ENCODE results near the gene FPR1. TPM values are rescaled to one million over a fixed set of nuclear protein-coding genes. Genes with fewer than 3 reads are reported as not detected.

The FPR1 gene
- total RNA-seq, 3 donors from 2014 or later: 3.6 to 14.5 TPM; not detected in 1

- TF ChIP-seq CTCF (IDR thresholded peaks at IDR 0.05): no peak
- intact Hi-C loops (cut with DNase I, micrococcal nuclease): no loop called here
- Histone ChIP-seq H3K36me3 (ENCODE audit: low read depth) (no peaks in the 10 kb centered on the region), H3K9me3 (no peaks in the 10 kb centered on the region), H3K4me3 (no peak overlapping the region), H3K4me1 (ENCODE audit: low read depth) (no peaks in the 10 kb centered on the region)
- ATAC-seq (no peak), DNase-seq (no peak)
These were observed 10.0 kb upstream of the FPR1 start for GRCh38 chr19:51761696-51762095.

- no peak for DNase-seq
- intact Hi-C loops (cut with DNase I, micrococcal nuclease): no loop called here
- no peaks in the 10 kb centered on the region for H3K4me1 ChIP-seq (ENCODE audit: low read depth)
- H3K9me3 ChIP-seq: no peaks in the 10 kb centered on the region
- H3K36me3 ChIP-seq (ENCODE audit: low read depth): no peaks in the 10 kb centered on the region
- no peak for ATAC-seq
- no peak within 1 kb of the TSS for H3K4me3 ChIP-seq
- TF ChIP-seq CTCF (IDR thresholded peaks at IDR 0.05): no peak
These were observed 9.1 kb upstream of the FPR1 start, which contains the start of gene FPR2 for GRCh38 chr19:51760697-51761356. Gene FPR2 (plus strand): TSS chr19:51761180. CDS start chr19:51768659, 7,479 bp downstream.

GRCh38 chr19:51755571-51755970 is 3.9 kb upstream of the FPR1 start:
- DNase-seq (no peak), ATAC-seq (no peak)
- Histone ChIP-seq H3K4me3 (no peak overlapping the region), H3K36me3 (ENCODE audit: low read depth) (no peaks in the 10 kb centered on the region), H3K4me1 (ENCODE audit: low read depth) (no peaks in the 10 kb centered on the region), H3K9me3 (no peaks in the 10 kb centered on the region)
- TF ChIP-seq CTCF (IDR thresholded peaks at IDR 0.05): no peak
- intact Hi-C loops (cut with DNase I, micrococcal nuclease): no loop called here

GRCh38 chr19:51754770-51755169 is 3.1 kb upstream of the FPR1 start:
- DNase-seq: no peak
- intact Hi-C loops (cut with DNase I, micrococcal nuclease): no loop called here
- TF ChIP-seq CTCF (IDR thresholded peaks at IDR 0.05): no peak
- Histone ChIP-seq H3K36me3 (ENCODE audit: low read depth) (no peaks in the 10 kb centered on the region), H3K9me3 (no peaks in the 10 kb centered on the region), H3K4me1 (ENCODE audit: low read depth) (no peaks in the 10 kb centered on the region), H3K4me3 (no peak overlapping the region)
- ATAC-seq: no peak

GRCh38 chr19:51754109-51754508 is 2.4 kb upstream of the FPR1 start:
- intact Hi-C loops (cut with DNase I, micrococcal nuclease): no loop called here

More at GRCh38 chr19:51754109-51754508, 2.4 kb upstream of the FPR1 start:
- no peak for DNase-seq
- no peak for ATAC-seq
- no peaks in the 10 kb centered on the region for H3K4me1 ChIP-seq (ENCODE audit: low read depth)
- no peaks in the 10 kb centered on the region for H3K36me3 ChIP-seq (ENCODE audit: low read depth)
- no peak for TF ChIP-seq CTCF (IDR thresholded peaks at IDR 0.05)
- no peaks in the 10 kb centered on the region for H3K9me3 ChIP-seq
- H3K4me3 ChIP-seq: no peak overlapping the region
